NT2/D1 (cell line): ENCODE measurements around the gene RAB4A.

Experiments used
- DNase-seq: peaks from one replicate; pipeline ENCODE4 v3.0.0-alpha.2; 2011; ENCODE audit warnings: low read depth, low spot score
- H3K27me3 ChIP-seq: 2 replicates; pipeline ENCODE4 v1.6.0; 2011; ENCODE audit warnings: mild to moderate bottlenecking; ENCODE audit not compliant: insufficient read length, insufficient read depth
- H3K36me3 ChIP-seq: 2 replicates; pipeline ENCODE4 v1.6.1; 2011; ENCODE audit warnings: mild to moderate bottlenecking, low read length, mixed read lengths; ENCODE audit not compliant: insufficient read depth, insufficient read length
- H3K4me1 ChIP-seq: 2 replicates; pipeline ENCODE4 v1.5.1; 2011; ENCODE audit not compliant: insufficient read depth, insufficient read length
- H3K4me3 ChIP-seq: 2 replicates; pipeline ENCODE4 v1.5.1; 2011; ENCODE audit warnings: low read depth; ENCODE audit not compliant: insufficient read length
- H3K9ac ChIP-seq: 2 replicates; pipeline ENCODE4 v1.6.0; 2011; ENCODE audit warnings: low read depth; ENCODE audit not compliant: insufficient read length
- H3K9me3 ChIP-seq: 2 replicates; pipeline ENCODE4 v1.5.1; 2011; ENCODE audit warnings: mild to moderate bottlenecking, low read length; ENCODE audit not compliant: insufficient read depth
- SUZ12 ChIP-seq: IDR thresholded peaks from 2 replicates; pipeline ENCODE4 v1.6.1; 2011; ENCODE audit not compliant: insufficient read length, insufficient read depth; ENCODE audit errors: extremely low read depth
- YY1 ChIP-seq: IDR thresholded peaks from 2 replicates; pipeline ENCODE4 v1.6.1; 2011; ENCODE audit not compliant: insufficient read length, insufficient read depth
- ZNF274 ChIP-seq: IDR thresholded peaks from 2 replicates; pipeline ENCODE4 v1.6.1; 2011; ENCODE audit warnings: mild to moderate bottlenecking, low read depth, low read length

Gene RAB4A

GRCh38 chr1:229328598-229329362 is 57.9 kb downstream of the RAB4A start:
- Histone ChIP-seq H3K27me3 (no peaks in the 10 kb centered on the region), H3K9ac (no peak overlapping the region), H3K4me1 (no peaks in the 10 kb centered on the region), H3K36me3 (peaks cover 33% of the 10 kb centered on the region), H3K9me3 (peaks cover under 1% of the 10 kb centered on the region; the same call in 1 of the 2 replicates), H3K4me3 (no peak overlapping the region)
- DNase-seq = no peak
- no peak for TF ChIP-seq ZNF274
- no peak for TF ChIP-seq YY1
- TF ChIP-seq SUZ12 = no peak

- H3K4me3 ChIP-seq = no peak overlapping the region
- no peak overlapping the region for H3K9ac ChIP-seq
- no peaks in the 10 kb centered on the region for H3K4me1 ChIP-seq
- no peak for TF ChIP-seq YY1
- no peak for TF ChIP-seq ZNF274
- no peak for TF ChIP-seq SUZ12
- H3K27me3 ChIP-seq = no peaks in the 10 kb centered on the region
- peaks cover 1% of the 10 kb centered on the region for H3K36me3 ChIP-seq
- H3K9me3 ChIP-seq = peaks cover 7% of the 10 kb centered on the region; the same call in 1 of the 2 replicates
- no peak for DNase-seq
Measured at GRCh38 chr1:229334269-229334668, 63.4 kb downstream of the RAB4A start.

GRCh38 chr1:229334716-229335115 is 63.8 kb downstream of the RAB4A start:
- no peak overlapping the region for H3K9ac ChIP-seq
- peak; percentile 9 for DNase-seq
- TF ChIP-seq ZNF274 (no peak), YY1 (no peak), SUZ12 (no peak)
- peaks cover 5% of the 10 kb centered on the region for H3K36me3 ChIP-seq
- peaks cover 7% of the 10 kb centered on the region; the same call in 1 of the 2 replicates for H3K9me3 ChIP-seq
- no peaks in the 10 kb centered on the region for H3K27me3 ChIP-seq
- no peak overlapping the region for H3K4me3 ChIP-seq
- no peaks in the 10 kb centered on the region for H3K4me1 ChIP-seq

- Histone ChIP-seq H3K36me3 (peaks cover 5% of the 10 kb centered on the region), H3K9me3 (peaks cover 7% of the 10 kb centered on the region; the same call in 1 of the 2 replicates), H3K27me3 (no peaks in the 10 kb centered on the region), H3K9ac (no peak overlapping the region), H3K4me1 (no peaks in the 10 kb centered on the region), H3K4me3 (no peak overlapping the region)
- TF ChIP-seq SUZ12 = no peak
- no peak for DNase-seq
Measured at GRCh38 chr1:229336345-229336744, 65.4 kb downstream of the RAB4A start.

GRCh38 chr1:229339086-229339485 is 68.2 kb downstream of the RAB4A start:
- no peak overlapping the region for H3K4me3 ChIP-seq
- peaks cover 2% of the 10 kb centered on the region for H3K4me1 ChIP-seq
- no peak for TF ChIP-seq YY1
- no peak for TF ChIP-seq SUZ12
- TF ChIP-seq ZNF274 = no peak
- no peak overlapping the region for H3K9ac ChIP-seq
- H3K36me3 ChIP-seq = peaks cover 5% of the 10 kb centered on the region
- peaks cover 4% of the 10 kb centered on the region; the same call in 1 of the 2 replicates for H3K9me3 ChIP-seq
- DNase-seq = no peak
- H3K27me3 ChIP-seq = peaks cover 14% of the 10 kb centered on the region

GRCh38 chr1:229339520-229339919 is 68.6 kb downstream of the RAB4A start:
- no peak for TF ChIP-seq YY1
- no peak for TF ChIP-seq ZNF274
- TF ChIP-seq SUZ12 = no peak
- H3K9ac ChIP-seq = no peak overlapping the region
- peaks cover 19% of the 10 kb centered on the region for H3K27me3 ChIP-seq
- 0 out of 2 replicates have a peak, but pooled peaks cover under 1% of the 10 kb centered on the region for H3K9me3 ChIP-seq
- H3K4me1 ChIP-seq = peaks cover 2% of the 10 kb centered on the region
- no peak for DNase-seq
- H3K4me3 ChIP-seq = no peak overlapping the region
- peaks cover 5% of the 10 kb centered on the region for H3K36me3 ChIP-seq

GRCh38 chr1:229340496-229340895 is 69.6 kb downstream of the RAB4A start:
- no peak overlapping the region for H3K4me3 ChIP-seq
- no peak overlapping the region for H3K9ac ChIP-seq
- H3K36me3 ChIP-seq = peaks cover 5% of the 10 kb centered on the region
- TF ChIP-seq ZNF274 (no peak), SUZ12 (no peak)
- peaks cover 11% of the 10 kb centered on the region; the same call in 1 of the 2 replicates for H3K9me3 ChIP-seq
- no peak for DNase-seq
- peaks cover 2% of the 10 kb centered on the region for H3K4me1 ChIP-seq
- peaks cover 26% of the 10 kb centered on the region for H3K27me3 ChIP-seq
